Stimulated activated naive CD4-positive, alpha-beta T cell treated with Interleukin-2 at 50 U/mL for 16 hours (primary cell): ENCODE measurements around the gene INPP4A.

Source experiments
- DNase-seq: peaks from one replicate; lab custom pipeline; 2025; lab: John Stamatoyannopoulos, UW

The INPP4A gene

DNA sequence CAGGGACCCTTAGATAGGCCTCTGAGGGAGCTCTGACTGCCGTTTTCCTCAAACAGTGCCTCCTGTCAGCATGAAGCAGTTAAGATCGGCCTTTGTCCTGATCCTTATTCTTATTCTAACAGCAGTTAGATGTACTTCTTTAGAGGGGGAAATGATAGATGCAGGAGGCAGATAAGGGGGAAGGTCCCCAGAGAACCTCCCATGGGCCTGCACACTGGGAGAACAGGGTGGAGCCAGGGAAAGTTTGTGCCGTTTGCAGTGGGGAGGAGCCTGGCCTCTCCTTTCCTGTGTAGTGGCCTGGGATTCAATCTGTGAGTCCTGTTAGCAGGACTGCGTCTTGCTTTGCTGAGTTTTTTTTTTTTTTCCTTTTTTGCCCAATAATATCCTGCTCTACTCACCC is 7.9 kb upstream of the INPP4A start:
- no peak for DNase-seq

DNA sequence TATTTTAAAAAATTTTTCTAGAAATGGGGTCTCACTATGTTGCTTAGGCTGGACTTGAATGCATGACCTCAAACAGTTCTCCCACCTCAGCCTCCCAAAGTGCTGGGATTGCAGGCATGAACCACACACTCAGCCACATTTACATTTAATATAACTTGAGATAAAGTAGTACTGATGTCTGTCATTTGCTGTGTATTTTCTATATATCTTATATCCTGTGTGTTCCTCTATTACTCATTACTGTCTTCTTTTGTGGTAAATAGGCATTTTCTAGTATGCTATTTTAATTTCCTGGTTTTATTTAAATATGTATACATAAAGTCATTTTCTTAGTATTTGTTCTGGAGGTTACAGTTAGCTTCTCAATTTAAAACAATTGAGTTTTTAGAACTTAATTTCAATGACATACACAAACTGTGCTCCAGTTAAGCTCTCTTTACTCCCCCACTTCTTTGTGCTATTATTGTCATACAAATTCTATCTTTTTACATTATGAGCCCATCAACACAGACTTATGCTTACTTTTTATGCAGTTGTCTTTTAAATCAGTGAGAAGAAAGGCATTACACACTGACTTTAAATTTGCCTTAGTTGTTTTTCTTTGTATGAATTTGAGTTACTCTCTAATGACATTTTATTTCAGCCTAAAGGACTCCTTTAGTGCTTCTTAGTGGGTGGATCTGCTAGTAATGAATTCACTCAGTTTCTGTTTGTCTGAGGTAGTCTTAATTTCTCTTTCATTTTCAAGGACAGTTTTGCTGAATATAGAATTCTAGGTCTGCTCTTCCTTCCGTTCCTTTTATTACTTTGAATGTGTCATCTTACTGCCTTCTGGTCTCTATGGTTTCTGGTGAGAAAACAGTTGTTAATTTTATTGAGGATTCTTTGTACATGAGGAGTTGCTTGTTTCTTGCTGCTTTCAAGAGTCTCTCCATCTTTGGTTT is 6.2 kb upstream of the INPP4A start:
- DNase-seq, result no peak

DNA sequence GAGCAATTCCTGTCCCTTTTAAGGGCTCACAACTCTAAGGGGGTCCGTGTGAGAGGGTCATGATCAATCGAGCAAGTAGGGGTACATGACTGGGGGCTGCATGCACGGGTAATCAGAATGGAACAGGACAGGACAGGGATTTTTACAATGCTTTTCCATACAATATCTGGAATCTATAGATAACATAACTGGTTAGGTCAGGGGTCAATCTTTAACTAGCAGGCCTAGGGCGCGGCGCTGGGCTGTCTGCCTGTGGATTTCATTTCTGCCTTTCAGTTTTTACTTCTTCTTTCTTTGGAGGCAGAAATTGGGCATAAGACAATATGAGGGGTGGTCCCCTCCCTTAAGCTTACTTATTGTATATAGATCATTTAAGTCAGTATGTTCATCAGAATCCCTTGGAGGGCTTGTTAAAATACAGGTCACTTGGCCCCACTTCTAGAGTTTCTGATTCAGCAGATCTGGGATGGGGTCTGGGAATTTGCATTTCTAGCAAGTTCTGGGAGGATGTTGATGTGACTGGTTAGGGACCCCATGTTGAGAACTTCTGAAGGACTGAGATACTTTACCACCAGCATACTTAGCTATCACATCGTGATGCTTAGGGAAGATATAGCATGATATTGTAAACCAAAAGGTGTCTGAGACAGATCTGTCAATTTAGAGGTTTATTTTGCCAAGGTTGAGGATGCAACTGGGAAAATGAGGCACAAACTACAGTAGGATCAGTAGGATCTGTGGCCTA is 2.8 kb upstream of the INPP4A start:
- no peak for DNase-seq

DNA sequence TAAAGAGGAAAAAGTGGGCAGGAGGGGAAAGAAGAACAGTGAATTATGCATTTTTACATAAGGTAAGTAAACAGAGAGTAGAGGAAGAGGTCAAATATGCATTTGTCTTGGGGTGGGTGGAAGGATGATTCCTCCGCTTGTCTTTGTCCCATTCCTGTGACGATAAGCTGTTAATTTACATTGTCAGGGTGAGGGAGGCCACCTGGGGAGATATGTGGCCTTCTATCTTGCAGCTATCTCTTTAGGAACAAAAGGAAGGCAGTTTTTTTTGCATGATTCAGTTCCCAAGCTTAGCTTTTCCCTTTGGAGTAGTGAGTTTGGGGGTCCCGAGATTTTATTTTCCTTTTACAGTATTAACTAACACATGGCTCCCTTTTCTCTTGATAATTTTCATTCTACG is 2.2 kb upstream of the INPP4A start:
- DNase-seq, result no peak

DNA sequence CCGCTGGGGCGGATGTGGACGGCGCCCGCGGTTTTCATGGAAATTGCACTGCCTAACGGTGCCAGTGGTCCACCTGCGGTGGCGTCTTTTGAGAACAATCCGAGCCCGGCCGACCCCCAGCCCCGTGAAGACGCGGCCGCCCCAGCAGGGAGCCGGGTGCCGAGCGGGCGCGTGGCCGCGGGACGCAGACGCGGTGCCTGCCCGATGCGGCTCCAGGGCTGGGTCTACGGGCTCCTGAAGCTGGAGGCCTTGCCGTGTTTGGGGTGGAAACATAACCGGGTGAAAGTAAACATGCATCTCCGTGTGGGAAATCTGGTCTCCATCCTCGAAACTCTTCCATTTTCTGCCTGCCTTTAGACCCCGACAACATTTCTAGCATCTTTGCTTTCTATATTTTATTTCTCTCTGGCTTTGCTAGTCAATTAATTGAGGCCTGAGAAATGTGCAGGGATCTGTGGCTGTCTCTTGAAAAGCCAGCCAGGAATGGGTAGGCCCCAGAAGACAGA is 572 bp downstream of the INPP4A start:
- DNase-seq, result no peak

DNA sequence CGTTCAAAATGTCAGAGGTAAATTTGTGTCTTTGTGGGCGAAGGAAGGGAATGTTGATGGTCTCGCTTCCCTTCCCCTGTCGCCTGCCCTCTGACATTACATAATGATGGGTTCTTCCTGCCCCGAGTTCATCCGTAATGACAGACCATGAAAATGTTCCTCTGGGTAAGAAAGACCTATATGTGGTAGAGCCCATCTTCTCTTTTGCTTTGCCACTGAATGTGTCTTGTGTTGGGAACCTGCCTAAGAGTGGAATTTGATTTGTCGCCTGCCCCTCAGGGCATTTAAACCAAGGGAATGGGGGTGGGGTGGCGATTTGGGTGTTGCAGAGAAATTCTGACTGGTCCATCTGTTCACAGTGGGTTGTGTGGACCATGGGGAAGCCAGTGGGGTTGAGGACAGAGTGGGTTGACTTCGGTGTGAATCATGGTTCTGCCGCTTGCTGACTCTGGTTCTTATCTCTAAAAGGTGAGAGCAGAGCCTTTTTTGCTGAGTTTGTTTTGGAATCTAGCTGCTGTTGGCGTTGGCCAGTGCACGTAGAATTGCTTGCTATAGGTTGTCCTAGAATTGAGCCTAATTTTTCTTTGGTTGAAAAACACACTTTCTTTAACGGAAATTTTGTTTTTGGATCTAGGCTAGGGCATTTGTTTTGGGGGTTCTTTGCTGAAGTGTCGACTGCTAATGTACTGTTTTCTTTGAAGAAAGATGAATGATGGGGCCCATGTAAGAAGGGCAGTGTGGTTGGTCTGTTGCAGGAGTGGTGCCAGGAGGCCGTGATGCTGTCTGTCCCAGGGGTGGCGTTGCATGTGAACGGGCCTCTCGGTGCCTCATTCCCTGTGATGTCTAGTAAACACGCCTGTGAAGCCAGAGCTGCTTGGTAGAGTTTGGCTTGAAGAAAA is 1.3 kb downstream of the INPP4A start:
- DNase-seq, result peak; percentile 47

DNA sequence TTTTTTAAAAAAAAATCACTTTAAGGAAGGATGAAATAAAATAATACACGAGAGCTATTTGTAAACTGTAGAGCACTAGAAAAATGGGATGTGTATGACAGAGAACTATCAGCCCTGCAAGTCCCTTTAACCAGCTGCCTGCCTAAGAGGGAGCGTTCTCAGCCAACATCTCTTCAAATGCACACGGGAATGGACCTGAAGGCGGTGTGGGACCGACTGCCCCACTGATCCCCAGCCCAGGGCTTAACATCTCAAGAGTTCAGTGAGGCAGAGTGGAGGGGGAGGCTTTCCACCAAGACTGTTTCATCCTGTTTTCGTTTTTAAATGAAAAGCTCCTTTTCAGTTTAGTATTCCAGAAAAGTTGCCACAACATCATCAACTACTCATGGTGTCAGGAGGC is 2.2 kb downstream of the INPP4A start:
- no peak for DNase-seq

DNA sequence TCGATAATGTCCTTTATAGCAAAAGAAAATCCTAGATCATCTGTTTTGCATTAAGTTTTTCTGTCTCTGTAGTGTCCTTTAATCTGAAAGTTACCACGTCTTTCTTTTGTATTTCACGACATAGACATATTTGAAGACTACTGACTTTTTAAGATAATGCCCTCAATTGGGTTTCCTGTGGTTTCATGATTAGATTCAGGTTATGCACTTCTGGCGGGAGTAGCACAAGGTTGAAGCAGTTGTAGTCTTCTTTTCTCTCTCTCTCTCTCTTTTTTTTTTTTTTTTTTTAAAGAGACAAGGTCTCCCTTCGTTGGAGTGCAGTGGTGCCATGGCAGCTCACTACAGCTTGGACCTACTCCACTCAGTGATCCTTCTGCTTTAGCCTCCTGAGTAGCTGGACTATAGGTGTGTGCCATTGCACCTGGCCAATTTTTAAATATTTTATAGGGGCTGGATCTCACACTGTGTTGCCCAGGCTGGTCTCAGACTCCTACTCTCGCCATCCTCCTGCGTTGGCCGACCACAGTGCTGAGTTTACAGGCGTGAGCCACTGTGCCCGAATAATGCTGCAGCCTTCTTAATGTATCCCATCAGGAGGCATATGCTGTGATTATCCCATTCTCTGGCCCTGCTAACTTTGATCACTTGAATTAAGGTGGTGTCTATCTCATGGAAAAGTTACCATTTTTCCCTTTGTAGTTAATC is 3.9 kb downstream of the INPP4A start:
- no peak for DNase-seq

DNA sequence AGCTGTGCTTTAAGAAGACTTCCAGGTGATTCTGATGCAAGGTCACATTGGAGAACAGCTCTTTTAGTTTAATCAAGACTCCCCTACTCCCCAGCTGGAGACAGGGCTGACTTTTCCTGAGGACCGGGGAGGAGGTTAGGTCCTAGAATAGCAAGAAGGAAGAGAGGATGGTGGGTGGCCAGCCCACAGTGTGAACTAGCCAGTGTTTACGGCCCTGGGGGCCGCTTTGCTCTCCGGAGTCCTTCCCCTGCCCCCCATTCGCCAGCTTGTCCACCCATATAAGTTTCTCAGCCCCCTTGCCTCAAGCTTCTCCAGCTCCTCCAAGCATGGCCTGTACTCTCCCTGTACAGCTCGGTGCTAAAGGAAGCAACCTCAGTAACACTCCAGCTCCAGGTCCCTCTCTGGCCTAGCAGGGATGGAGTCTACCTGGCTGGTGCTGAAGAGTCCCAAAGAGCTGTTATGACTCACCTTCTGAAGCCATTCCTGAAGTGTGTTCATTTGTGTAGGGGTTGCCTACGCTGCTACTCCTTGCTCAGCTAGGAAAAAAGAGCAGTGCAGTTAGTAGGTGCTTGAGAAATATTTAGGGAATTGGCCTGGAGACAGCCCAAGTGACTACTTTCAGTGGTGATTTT is 7.9 kb downstream of the INPP4A start:
- DNase-seq, result no peak

DNA sequence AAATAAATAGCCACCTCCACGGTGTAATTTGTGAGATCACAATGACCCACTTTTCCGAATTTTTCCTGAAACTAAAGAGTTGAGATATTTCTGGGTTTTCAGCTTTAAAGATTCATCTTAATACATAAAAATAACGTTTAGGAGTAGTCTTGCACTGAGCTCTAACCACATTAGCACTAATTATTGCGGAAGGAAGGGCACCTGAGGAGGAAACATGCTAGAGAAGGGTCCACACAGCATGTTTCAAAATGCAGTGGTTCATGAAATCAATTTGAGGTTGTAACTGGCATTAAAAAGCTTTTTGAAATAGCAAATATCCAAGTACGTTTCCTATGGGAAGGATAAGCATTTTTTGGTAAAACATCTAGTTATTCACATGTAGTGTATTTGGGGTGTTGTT is 8.4 kb downstream of the INPP4A start:
- DNase-seq, result no peak

DNA sequence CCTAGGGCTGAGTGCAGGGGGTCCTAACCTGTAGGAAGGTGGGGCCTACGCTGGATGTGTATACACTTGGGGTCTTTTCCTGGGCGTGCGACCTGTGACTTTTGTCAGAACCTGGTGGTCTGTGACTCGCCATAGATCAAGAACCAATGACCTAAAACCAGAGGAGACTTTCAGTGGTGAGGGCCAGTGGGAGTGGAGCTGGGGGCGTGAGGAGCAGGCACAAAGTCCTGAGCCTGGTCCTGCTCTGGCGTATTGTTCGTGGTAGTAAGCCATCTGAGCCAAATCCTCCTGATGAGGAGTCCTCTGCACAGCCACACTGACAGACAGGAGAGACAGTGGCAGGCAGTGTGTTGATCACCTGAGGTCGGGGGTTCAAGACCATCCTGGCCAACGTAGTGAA is 8.9 kb downstream of the INPP4A start:
- DNase-seq, result no peak

DNA sequence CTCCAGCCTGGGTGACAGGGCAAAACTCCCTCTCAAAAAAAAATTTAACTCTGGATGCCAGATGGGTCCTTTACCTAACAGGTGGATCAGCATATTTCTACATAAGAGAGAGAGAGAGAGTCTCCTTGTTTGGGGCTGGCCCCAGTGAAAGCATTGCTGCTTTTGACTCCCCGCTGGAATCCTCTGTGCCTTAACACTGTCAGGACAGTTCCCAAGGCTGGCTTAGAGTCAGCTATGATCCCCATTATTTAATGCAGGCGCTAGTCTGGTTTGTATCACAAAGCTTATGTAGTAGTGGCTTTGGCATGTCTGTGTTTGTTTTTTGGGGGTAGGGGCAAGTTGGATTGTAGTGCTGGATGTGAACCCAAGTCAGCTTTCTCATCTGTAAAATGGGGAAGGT is 9.4 kb downstream of the INPP4A start:
- no peak for DNase-seq

DNA sequence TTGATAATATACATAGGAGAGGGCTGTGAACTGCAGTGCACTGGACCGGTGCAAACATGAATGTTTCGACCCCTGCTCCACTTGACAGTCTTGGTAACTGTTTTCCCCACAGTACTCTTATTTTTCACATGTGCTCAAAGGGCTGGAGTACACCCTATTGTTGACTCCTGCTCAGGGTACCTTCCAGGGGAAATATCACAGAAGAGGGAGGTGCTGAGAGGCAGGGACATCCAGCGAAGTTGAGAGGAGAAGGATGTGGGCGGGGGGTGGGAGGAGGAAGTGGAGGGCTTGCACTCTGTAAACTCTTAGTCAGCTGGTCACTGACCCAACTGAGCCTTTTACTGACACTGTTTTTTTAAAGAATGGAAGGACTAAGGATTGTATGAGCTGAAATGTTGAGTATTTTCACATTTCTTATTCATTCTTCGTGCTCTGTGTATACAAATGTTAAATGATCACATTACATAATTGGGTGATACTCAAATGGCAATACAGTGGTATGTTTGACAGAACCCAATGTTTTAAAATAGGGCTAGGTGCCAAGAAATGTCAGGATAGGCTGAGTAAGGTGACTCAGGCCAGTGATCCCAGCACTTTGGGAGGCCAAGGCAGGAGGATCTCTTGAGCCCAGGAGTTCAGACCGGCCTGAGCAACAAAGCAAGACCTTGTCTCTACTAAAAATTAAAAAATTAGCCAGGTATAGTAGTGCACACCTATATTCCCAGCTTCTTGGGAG is 10.0 kb downstream of the INPP4A start:
- DNase-seq, result peak; percentile 21

DNA sequence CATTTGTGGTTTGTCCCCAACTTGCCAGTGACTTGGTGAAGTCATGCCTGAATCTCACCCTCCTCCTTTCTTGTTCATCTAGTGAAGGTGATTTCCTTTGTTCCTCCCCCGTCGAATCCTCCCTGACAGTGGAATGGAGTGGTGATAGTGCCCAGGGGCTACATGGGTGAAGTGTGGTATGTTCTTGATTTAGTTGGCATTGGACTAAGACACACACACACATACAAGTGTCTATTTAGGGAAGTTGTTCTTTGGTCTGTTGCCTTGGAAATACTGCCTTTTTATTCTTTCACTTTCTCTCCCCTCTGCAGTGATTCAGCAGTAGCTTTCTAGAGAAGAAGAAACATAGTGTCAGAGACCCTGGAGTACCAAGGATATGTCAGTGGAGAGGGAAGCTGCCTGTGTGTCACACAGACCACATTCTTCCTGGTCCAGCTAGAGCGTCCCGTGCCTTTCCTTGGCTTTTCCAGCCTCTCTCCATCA is 10.9 kb downstream of the INPP4A start:
- peak; percentile 19 for DNase-seq

DNA sequence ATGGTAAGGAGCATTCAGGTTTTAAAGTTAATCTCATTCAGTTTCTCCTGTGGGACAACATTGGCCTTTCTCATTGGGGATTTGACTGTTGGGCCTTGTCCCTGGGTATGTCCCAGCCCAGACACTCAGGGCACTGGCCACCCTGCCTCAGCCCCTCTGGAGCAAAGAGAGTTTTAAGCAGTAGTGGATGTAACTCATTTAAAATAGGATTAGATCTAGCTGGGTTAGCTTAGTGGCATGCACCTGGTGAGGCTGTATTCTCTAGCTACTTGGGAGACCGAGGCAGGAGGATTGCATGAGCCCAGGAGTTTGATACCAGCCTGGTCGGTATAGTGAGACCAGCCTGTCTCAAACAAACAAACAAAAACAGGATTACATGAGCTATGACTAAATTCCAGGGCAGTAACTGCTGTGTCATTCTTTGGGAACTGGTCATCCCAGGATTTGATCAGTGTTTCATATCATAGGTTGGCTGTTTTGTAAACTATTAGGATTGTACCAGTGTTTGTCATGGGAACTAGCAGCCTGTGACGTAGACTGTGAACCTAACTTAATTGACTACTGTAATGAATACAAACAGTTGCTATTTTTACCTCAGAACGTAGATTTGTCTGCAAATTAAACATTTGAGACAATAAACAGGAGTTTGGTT is 12.5 kb downstream of the INPP4A start:
- no peak for DNase-seq

DNA sequence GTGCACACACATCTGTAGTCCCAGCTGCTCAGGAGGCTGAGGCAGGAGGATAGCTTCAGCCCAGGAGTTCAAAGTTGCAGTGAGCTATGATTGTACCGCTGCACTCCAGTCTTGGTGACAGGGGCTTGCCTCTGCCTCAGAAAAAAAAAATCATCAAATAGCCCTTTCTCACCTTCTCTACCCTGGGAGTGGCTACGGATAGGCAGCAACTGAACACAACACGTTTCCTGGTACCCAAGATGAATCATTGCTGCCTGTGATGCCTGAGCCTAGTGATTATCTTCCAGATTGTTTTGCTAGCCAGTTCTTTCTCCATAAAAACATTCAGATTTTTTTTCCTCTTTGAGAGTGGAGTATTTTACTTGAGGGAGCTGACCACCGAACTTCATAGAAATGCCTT is 13.5 kb downstream of the INPP4A start:
- DNase-seq, result no peak

DNA sequence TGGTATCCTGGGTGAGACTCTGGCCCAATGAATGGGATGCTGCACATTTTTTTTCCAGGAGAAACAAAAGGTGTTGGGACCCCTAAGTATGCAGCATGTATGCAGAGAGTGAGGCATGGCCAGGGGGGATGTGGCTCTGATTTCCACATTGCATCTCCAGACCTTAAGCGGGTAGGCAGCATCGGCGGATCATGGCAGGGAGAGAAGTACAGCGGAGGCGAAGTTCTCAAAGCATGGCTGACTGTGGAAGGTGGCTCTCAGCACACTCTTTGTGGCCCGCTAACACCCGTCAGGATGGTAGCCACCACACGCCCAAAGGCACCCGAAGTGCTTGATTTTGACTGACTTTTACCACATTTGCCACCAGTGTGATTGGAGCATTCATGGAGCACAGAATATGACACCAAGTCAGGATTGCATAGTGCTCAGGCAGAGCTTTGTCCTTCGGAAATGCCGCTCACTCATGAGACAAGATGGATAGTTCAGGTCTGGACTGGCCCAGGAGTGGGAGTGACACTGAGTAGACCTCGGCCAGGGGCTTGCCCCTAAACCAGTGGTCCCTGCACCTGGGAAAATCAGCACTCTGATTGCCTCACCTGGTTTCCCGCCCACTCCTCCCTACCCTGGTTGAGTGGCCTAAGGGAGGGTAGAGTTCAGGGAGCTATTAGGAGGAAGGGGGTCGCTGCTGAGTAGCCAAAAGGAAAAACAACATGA is 14.2 kb downstream of the INPP4A start:
- DNase-seq, result no peak

DNA sequence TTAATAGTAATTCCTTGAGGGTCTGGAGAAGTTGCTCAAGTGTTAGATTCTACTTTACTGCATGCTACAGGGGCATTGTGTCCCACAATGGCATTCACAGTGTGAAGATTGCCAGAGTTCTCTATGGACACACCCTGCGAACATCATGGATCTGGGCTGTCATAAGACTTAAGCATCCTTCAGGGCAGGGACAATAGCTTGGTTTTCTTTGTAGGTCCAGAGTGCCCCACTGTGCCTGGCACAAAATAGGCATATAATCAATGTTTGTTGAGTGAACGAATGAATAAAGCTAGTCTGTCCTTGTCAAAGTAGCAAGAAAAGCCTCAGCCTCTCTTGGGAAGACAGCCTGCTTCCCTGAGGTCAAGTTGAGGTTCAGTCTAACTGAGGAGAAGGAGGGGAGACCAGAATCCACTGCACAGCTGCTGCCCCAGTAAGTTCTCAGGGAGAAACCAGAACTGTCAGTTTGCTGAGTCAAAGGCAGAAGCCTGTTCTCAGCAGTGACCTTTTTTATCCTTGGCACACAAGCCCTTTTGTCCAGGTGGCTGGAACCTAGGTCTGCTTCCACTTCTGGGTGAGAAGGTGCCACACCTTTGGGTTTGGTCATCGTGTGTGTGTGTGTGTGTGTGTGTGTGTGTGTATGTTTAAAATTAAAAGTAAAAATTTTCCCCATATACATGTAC is 15.0 kb downstream of the INPP4A start:
- no peak for DNase-seq
